K562 (cell line): Measurements from ENCODE around the gene KAZN. TPM values are rescaled to one million over a fixed set of nuclear protein-coding genes. Genes with fewer than 3 reads are reported as not detected.

Source experiments
- ATAC-seq: fragments of 200-7000 bp; cut with Tn5 transposase; 3 replicates; pipeline ENCODE4 v1.9.1; 2020; ENCODE audit warnings: moderate library complexity
- BruUV-seq: library from RNA; stranded (reverse); fragments of 400-500 nt; replicated peaks from 2 replicates; lab custom pipeline; 2021; lab: Mats Ljungman, UMichigan
- CTCF ChIA-PET: fragments of 300-600 bp; formaldehyde crosslinking; extraction: SDS; loops from one replicate; lab custom pipeline; 2021; ENCODE audit warnings: low intra/inter-chr PET ratio; lab: Yijun Ruan, JAX
- POLR2A ChIA-PET: fragments of 300-600, 350-650 bp; sonication (Branson Sonifier 250); formaldehyde crosslinking; extraction: SDS; loops from one replicate; lab custom pipeline; 2021; ENCODE audit warnings: antibody characterized with exemption, inconsistent platforms; lab: Yijun Ruan, JAX
- DNase-seq, 4 experiments: peaks; one replicate each; pipeline versions ENCODE4 v3.0.0 to v3.0.0-alpha.2; 2011 to 2018; ENCODE audit warnings: low spot score in 3 of 4, mixed read lengths in 3 of 4; ENCODE audit errors: extremely low read depth in 1 of 4
- FAIRE-seq: peaks from 2 replicates; lab custom pipeline; 2011; peaks lifted over from hg19 to GRCh38; lab: Jason Lieb, UNC
- H2AFZ ChIP-seq: 2 replicates; pipeline ENCODE4 v1.6.0; 2011; ENCODE audit warnings: low read depth, low read length, control low read depth, inconsistent platforms
- H3K27ac ChIP-seq: fragments of 200-600 bp; 3 replicates; pipeline ENCODE4 v1.8.0; 2011; ENCODE audit warnings: low read depth, mild to moderate bottlenecking, control low read depth, inconsistent platforms, low read length, moderate library complexity, mixed read lengths; ENCODE audit errors: extremely low read depth
- H3K27me3 ChIP-seq, 2 experiments: fragments of 300-600 bp in 1 of 2; 2 replicates in 1 of 2; 3 replicates in 1 of 2; pipeline versions ENCODE4 v1.6.0 to v1.8.0; 2011; ENCODE audit warnings: inconsistent platforms in 2 of 2, low read length in 2 of 2, mild to moderate bottlenecking in 1 of 2, mixed read lengths in 1 of 2, moderate library complexity in 1 of 2; ENCODE audit not compliant: control insufficient read depth in 2 of 2, insufficient read depth in 2 of 2
- H3K36me3 ChIP-seq: fragments of 300-600 bp; 3 replicates; pipeline ENCODE4 v1.8.0; 2011; ENCODE audit warnings: mild to moderate bottlenecking, low read length, inconsistent platforms; ENCODE audit not compliant: control insufficient read depth, insufficient read depth
- H3K4me1 ChIP-seq, 2 experiments: fragments of 200-600 bp in 1 of 2; replicated peaks in 1 of 2; 2 replicates in 1 of 2; 3 replicates in 1 of 2; pipeline versions ENCODE4 v1.5.1 to v1.8.0; 2011; ENCODE audit warnings: inconsistent platforms in 2 of 2, low read length in 2 of 2, mild to moderate bottlenecking in 1 of 2, mixed read lengths in 1 of 2, moderate library complexity in 1 of 2; ENCODE audit not compliant: control insufficient read depth in 2 of 2, insufficient read depth in 2 of 2
- H3K4me2 ChIP-seq: 2 replicates; pipeline ENCODE4 v1.6.1; 2011; ENCODE audit warnings: low read length, control low read depth, inconsistent platforms, mixed read lengths; ENCODE audit not compliant: insufficient read depth
- H3K4me3 ChIP-seq: fragments of 200-600 bp; sonication (generic), shearing (Covaris generic); 2 replicates; pipeline ENCODE4 v1.5.1; 2016; ENCODE audit warnings: control low read depth, inconsistent platforms
- H3K79me2 ChIP-seq: fragments of 200-600 bp; 3 replicates; pipeline ENCODE4 v1.8.0; 2011; ENCODE audit warnings: low read length, inconsistent platforms; ENCODE audit not compliant: control insufficient read depth, insufficient read depth
- H3K9ac ChIP-seq, 2 experiments: 2 replicates each; pipeline versions ENCODE4 v1.6.0 to v1.6.1; 2011; ENCODE audit warnings: low read depth in 2 of 2, low read length in 2 of 2, control low read depth in 1 of 2, inconsistent platforms in 1 of 2, mild to moderate bottlenecking in 1 of 2, mixed read lengths in 1 of 2; ENCODE audit not compliant: insufficient read depth in 1 of 2
- H3K9me1 ChIP-seq: one replicate; pipeline ENCODE4 v1.6.0; 2011; ENCODE audit warnings: inconsistent platforms, mild to moderate bottlenecking, low read length, moderate library complexity; ENCODE audit not compliant: control insufficient read depth, insufficient read depth
- H3K9me3 ChIP-seq: replicated peaks from 2 replicates; pipeline ENCODE4 v1.5.1; 2011; ENCODE audit warnings: low read depth, low read length, inconsistent platforms; ENCODE audit not compliant: control insufficient read depth, insufficient read depth
- H4K20me1 ChIP-seq: replicated peaks from 2 replicates; pipeline ENCODE4 v1.6.1; 2011; ENCODE audit warnings: low read length, inconsistent platforms, mixed read lengths; ENCODE audit not compliant: control insufficient read depth, insufficient read depth
- DMBX1 ChIP-seq: fragments of 250-450 bp; sonication (Bioruptor Pico); IDR thresholded peaks from 2 replicates; pipeline ENCODE4 v1.8.0; 2022; ENCODE audit warnings: inconsistent platforms, mild to moderate bottlenecking, moderate library complexity, borderline replicate concordance
- GTF2E2 ChIP-seq: fragments of 200-800 bp; sonication (Bioruptor generic); IDR thresholded peaks from 2 replicates; pipeline ENCODE4 v1.6.1; 2016; ENCODE audit warnings: missing genetic modification characterization, missing compliant biosample characterization
- IRF2 ChIP-seq: sonication (generic); formaldehyde crosslinking; IDR thresholded peaks from 2 replicates; pipeline ENCODE4 v1.8.1; 2022; ENCODE audit warnings: mild to moderate bottlenecking, missing genetic modification reagents
- MAFG ChIP-seq: fragments of 450-650 bp; conservative IDR thresholded peaks from 2 replicates; pipeline ENCODE4 v1.6.1; 2016; ENCODE audit warnings: missing genetic modification characterization, missing compliant biosample characterization
- MBD2 ChIP-seq: sonication (generic); IDR thresholded peaks from 2 replicates; pipeline ENCODE4 v1.6.1; 2016; ENCODE audit warnings: low read depth, borderline replicate concordance
- MXI1 ChIP-seq: IDR thresholded peaks from 2 replicates; pipeline ENCODE4 v1.6.1; 2011; ENCODE audit warnings: low read depth, mild to moderate bottlenecking, improper control_type of control experiment, low read length
- PURB ChIP-seq: sonication (generic); formaldehyde crosslinking; IDR thresholded peaks from 2 replicates; pipeline ENCODE4 v1.9.0; 2021; ENCODE audit warnings: low read depth, mild to moderate bottlenecking, missing genetic modification reagents
- SMAD3 ChIP-seq: fragments of 450-650 bp; formaldehyde crosslinking; conservative IDR thresholded peaks from 2 replicates; pipeline ENCODE4 v1.4.0; 2020; ENCODE audit warnings: mild to moderate bottlenecking
- SMARCB1 ChIP-seq: IDR thresholded peaks from 2 replicates; pipeline ENCODE4 v1.6.1; 2011; ENCODE audit warnings: improper control_type of control experiment, low read depth; ENCODE audit not compliant: insufficient read length
- ZNF316 ChIP-seq: fragments of 450-650 bp; IDR thresholded peaks from 2 replicates; pipeline ENCODE4 v1.6.1; 2016
- ZNF324 ChIP-seq: fragments of 250-450 bp; sonication (Bioruptor Pico); IDR thresholded peaks from 2 replicates; pipeline ENCODE4 v1.4.0; 2020; ENCODE audit warnings: mild to moderate bottlenecking
- WGBS: fragments of 100-300 bp; shearing (Covaris generic); methylation state at CpG from one replicate; pipeline ENCODE4 v1.1.6; 2016; ENCODE audit warnings: low coverage, mixed read lengths; ENCODE audit not compliant: insufficient coverage; ENCODE audit errors: missing lambda C conversion rate; 5-methylcytosine and 5-hydroxymethylcytosine counted together
- in situ Hi-C: fragments of 300-500 bp; cut with MboI; formaldehyde crosslinking; loops from 4 replicates; pipeline ENCODE4 v1.15.0; 2018; ENCODE audit warnings: inconsistent platforms, mixed read lengths
- intact Hi-C: fragments of 100-400 bp; cut with micrococcal nuclease; formaldehyde crosslinking; loops from 2 replicates; pipeline ENCODE4 v1.14.2; 2022
- polyA plus RNA-seq, 8 experiments: library from polyadenylated mRNA; depleted of rRNA in 4 of 8; stranded (reverse) in 5 of 8; unstranded in 3 of 8; fragments of >200 nt; fragmentation: Nextera tagmentation in 2 of 8; fragmentation: Illumina TruSeq in 1 of 8; extraction: Ambion mirVana in 2 of 8; extraction: Trizol in 1 of 8; gene quantifications; 2 replicates each; pipeline versions ENCODE4 v1.2.1 to v1.2.3, GENCODE V29; 2011 to 2014; ENCODE audit warnings: inconsistent platforms in 1 of 8, missing spikeins in 1 of 8
- total RNA-seq, 7 experiments: library from RNA; depleted of rRNA in 6 of 7; stranded (reverse); fragments of >200 nt in 6 of 7; fragmentation: Illumina TruSeq in 2 of 7; extraction: Trizol in 2 of 7; gene quantifications; 2 replicates each; pipeline versions ENCODE4 v1.2.1 to v1.2.3, GENCODE V29; 2011 to 2021; ENCODE audit warnings: low replicate concordance in 1 of 7
- TF ChIP-seq, protein P1 (sequence below): fragments of 200-800 bp; sonication (Bioruptor generic); IDR thresholded peaks from 2 replicates; pipeline ENCODE4 v1.6.1; 2017; ENCODE audit warnings: missing genetic modification characterization, missing compliant biosample characterization
- TF ChIP-seq, protein P2 (sequence below), 2 experiments: fragments of 250-450 bp in 1 of 2; fragments of 450-650 bp in 1 of 2; sonication (Bioruptor Pico) in 1 of 2; IDR thresholded peaks; 2 replicates each; pipeline versions ENCODE4 v1.6.1 to v1.8.0; 2016 to 2021; ENCODE audit warnings: mild to moderate bottlenecking in 2 of 2, moderate library complexity in 2 of 2, missing compliant biosample characterization in 1 of 2, missing genetic modification characterization in 1 of 2
- TF ChIP-seq, protein P3 (sequence below): fragments of 250-450 bp; sonication (Bioruptor Pico); IDR thresholded peaks from 2 replicates; pipeline ENCODE4 v1.4.0; 2020; ENCODE audit warnings: mild to moderate bottlenecking, moderate library complexity
- TF ChIP-seq, protein P4 (sequence below): fragments of 250-450 bp; sonication (Bioruptor Pico); IDR thresholded peaks from 2 replicates; pipeline ENCODE4 v1.8.0; 2022; ENCODE audit warnings: moderate library complexity, mild to moderate bottlenecking, inconsistent platforms

KAZN gene
- total and polyA plus RNA-seq, 9 of the 15 experiments (the other 6 are each of a cell fraction or from before 2014, with no cell fraction given) = 2.1 to 21.6 (median 5.4) TPM

DNA sequence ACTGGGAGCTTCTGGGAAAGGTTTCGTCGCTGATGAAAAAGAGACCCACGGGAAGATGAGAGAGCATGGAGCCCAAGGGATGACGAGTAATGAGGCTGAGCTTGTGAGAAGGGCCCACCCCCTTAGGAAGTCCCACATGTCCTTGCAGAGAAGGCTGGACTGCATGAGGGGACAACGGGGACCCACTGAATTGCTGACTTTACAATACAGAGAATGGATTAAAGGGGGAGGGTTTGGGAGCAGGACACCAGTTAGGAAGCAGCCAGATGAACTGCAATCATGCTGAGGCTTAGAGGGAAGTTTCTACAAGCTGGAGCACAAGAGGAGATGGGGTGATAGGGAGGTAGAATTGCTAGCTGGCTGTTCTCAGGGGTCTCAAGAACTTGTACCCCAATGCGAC is 549.5 kb downstream of the KAZN start (continued):
- TF ChIP-seq, protein P1, sequence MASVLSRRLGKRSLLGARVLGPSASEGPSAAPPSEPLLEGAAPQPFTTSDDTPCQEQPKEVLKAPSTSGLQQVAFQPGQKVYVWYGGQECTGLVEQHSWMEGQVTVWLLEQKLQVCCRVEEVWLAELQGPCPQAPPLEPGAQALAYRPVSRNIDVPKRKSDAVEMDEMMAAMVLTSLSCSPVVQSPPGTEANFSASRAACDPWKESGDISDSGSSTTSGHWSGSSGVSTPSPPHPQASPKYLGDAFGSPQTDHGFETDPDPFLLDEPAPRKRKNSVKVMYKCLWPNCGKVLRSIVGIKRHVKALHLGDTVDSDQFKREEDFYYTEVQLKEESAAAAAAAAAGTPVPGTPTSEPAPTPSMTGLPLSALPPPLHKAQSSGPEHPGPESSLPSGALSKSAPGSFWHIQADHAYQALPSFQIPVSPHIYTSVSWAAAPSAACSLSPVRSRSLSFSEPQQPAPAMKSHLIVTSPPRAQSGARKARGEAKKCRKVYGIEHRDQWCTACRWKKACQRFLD (CRISPR knock-in tag) = no peak
- TF ChIP-seq MBD2 = no peak
- TF ChIP-seq, protein P2, sequence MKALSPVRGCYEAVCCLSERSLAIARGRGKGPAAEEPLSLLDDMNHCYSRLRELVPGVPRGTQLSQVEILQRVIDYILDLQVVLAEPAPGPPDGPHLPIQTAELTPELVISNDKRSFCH (CRISPR knock-in tag; IDR thresholded peaks at IDR 0.05) = no peak
- TF ChIP-seq, protein P2 (tag; IDR thresholded peaks at IDR 0.05) = no peak
- no peak for TF ChIP-seq SMAD3 (CRISPR knock-in tag)
- 0 out of 2 replicates have a peak, but pooled peaks have one; percentile 50 for TF ChIP-seq ZNF316
- no peak for TF ChIP-seq SMARCB1
- TF ChIP-seq MAFG (tag) = peak; percentile 25; the same call in 1 of the 2 replicates
- TF ChIP-seq, all 486 proteins: peak for 3

DNA sequence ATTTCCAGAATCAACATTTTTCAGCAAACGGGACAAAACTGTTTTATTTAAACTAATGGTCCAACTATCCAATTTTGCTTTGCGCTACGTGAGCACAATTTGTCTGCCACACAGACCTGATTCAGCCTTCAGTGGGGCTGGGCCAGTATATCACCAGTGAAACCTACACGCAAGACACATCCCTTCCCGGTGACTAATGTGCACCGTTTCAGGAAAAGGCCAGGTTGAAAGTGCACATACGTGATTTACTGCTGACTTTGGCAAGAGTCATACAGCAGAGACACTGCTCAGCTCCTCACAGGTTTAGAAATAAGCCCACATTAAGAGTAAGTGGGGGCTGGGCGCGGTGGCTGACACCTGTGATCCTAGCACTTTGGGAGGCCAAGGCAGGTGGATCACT is 550.0 kb downstream of the KAZN start:
- WGBS = 2% methylated on average over 9 of the region's 9 CpGs
- Histone ChIP-seq H3K9ac (no peak overlapping the region), H3K9me3 (no peaks in the 10 kb centered on the region), H3K36me3 (no peaks in the 10 kb centered on the region), H3K4me2 (no peak overlapping the region), H2AFZ (no peak overlapping the region), H3K4me1 (peaks cover 6 to 12% of the 10 kb centered on the region in 2 experiments), H3K27ac (no peak overlapping the region), H3K4me3 (no peak overlapping the region), H4K20me1 (no peaks in the 10 kb centered on the region), H3K79me2 (no peaks in the 10 kb centered on the region), H3K27me3 (peaks cover 21 to 72% of the 10 kb centered on the region in 2 experiments), H3K9me1 (no peaks in the 10 kb centered on the region)
- TF ChIP-seq GTF2E2 (tag) = no peak
- no peak for TF ChIP-seq ZNF324
- TF ChIP-seq, protein P3, sequence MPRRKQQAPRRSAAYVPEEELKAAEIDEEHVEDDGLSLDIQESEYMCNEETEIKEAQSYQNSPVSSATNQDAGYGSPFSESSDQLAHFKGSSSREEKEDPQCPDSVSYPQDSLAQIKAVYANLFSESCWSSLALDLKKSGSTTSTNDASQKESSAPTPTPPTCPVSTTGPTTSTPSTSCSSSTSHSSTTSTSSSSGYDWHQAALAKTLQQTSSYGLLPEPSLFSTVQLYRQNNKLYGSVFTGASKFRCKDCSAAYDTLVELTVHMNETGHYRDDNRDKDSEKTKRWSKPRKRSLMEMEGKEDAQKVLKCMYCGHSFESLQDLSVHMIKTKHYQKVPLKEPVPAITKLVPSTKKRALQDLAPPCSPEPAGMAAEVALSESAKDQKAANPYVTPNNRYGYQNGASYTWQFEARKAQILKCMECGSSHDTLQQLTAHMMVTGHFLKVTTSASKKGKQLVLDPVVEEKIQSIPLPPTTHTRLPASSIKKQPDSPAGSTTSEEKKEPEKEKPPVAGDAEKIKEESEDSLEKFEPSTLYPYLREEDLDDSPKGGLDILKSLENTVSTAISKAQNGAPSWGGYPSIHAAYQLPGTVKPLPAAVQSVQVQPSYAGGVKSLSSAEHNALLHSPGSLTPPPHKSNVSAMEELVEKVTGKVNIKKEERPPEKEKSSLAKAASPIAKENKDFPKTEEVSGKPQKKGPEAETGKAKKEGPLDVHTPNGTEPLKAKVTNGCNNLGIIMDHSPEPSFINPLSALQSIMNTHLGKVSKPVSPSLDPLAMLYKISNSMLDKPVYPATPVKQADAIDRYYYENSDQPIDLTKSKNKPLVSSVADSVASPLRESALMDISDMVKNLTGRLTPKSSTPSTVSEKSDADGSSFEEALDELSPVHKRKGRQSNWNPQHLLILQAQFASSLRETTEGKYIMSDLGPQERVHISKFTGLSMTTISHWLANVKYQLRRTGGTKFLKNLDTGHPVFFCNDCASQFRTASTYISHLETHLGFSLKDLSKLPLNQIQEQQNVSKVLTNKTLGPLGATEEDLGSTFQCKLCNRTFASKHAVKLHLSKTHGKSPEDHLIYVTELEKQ (CRISPR knock-in tag) = no peak
- TF ChIP-seq, protein P4, sequence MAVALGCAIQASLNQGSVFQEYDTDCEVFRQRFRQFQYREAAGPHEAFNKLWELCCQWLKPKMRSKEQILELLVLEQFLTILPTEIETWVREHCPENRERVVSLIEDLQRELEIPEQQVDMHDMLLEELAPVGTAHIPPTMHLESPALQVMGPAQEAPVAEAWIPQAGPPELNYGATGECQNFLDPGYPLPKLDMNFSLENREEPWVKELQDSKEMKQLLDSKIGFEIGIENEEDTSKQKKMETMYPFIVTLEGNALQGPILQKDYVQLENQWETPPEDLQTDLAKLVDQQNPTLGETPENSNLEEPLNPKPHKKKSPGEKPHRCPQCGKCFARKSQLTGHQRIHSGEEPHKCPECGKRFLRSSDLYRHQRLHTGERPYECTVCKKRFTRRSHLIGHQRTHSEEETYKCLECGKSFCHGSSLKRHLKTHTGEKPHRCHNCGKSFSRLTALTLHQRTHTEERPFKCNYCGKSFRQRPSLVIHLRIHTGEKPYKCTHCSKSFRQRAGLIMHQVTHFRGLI (CRISPR knock-in tag) = no peak
- TF ChIP-seq IRF2 = no peak
- TF ChIP-seq DMBX1 (CRISPR knock-in tag) = no peak
- no peak for TF ChIP-seq MXI1
- no peak for TF ChIP-seq PURB (CRISPR knock-in tag)
- intact Hi-C loops = no loop called here
- FAIRE-seq = no peak
- POLR2A ChIA-PET = interaction anchor here (0.7 to 0.9 kb wide), 2 partner anchors 10 to 43 kb away, joined by 3 to 4 read pairs; no protein-coding TSS in a partner anchor
- ATAC-seq = no peak
- DNase-seq = no peak
- no TSS peak for BruUV-seq
- in situ Hi-C loops = no loop called here
- CTCF ChIA-PET = no interaction called here
